ENCODE results near the gene ZNF410. TPM values are rescaled to one million over a fixed set of nuclear protein-coding genes. Genes with fewer than 3 reads are reported as not detected.

The ZNF410 gene
- total and polyA plus RNA-seq, 2 donors (not counting 3 experiments of a cell fraction or from before 2014, with no cell fraction given) = 21.8 to 45.0 TPM

- intact Hi-C loops (cut with micrococcal nuclease) (loop anchor here (5.0 kb wide), 1 partner anchor 84 kb away; no protein-coding TSS in a partner anchor), dilution Hi-C loops (cut with MboI; ENCODE audit: extremely low pct_ligation_motif_present, low sequenced_read_pairs) (no loop called here)
- no peak for DNase-seq (ENCODE audit: low read depth, low spot score)
- no peak overlapping the region for H3K4me2 ChIP-seq (ENCODE audit: insufficient read depth, low read length)
- no peak overlapping the region for H3K9ac ChIP-seq (replicated peaks; ENCODE audit: extremely low read depth, insufficient read depth, low read length)
- H4K20me1 ChIP-seq (replicated peaks; ENCODE audit: control insufficient read depth, extremely low read depth, insufficient read depth, low read length) = no peaks in the 10 kb centered on the region
- no peak for TF ChIP-seq MAX (IDR thresholded peaks at IDR 0.05; ENCODE audit: insufficient read depth, insufficient read length)
- no peak for TF ChIP-seq GATA2 (IDR thresholded peaks at IDR 0.05; ENCODE audit: insufficient read depth, insufficient read length, low read depth, low read length)
- TF ChIP-seq CTCF (IDR thresholded peaks at IDR 0.05; ENCODE audit: extremely low read depth in 1 of 2, insufficient read depth in 1 of 2, low read depth in 1 of 2, low read length in 2 of 2) = no peak
- no peak for TF ChIP-seq EZH2 (IDR thresholded peaks at IDR 0.05; ENCODE audit: borderline replicate concordance, low read depth, low read length, severe bottlenecking)
- no peak for TF ChIP-seq JUN (IDR thresholded peaks at IDR 0.05; ENCODE audit: borderline replicate concordance, insufficient read depth, insufficient read length, low read depth)
- TF ChIP-seq POLR2A (IDR thresholded peaks at IDR 0.05; ENCODE audit: low read depth, low read length) = no peak
- no peak for TF ChIP-seq POLR2AphosphoS5 (IDR thresholded peaks at IDR 0.05; ENCODE audit: insufficient read depth, low read depth, low read length)
- TF ChIP-seq MYC (IDR thresholded peaks at IDR 0.05; ENCODE audit: low read depth, low read length) = no peak
- TF ChIP-seq FOS (IDR thresholded peaks at IDR 0.05; ENCODE audit: borderline replicate concordance, insufficient read depth, low read length) = no peak
- H3K36me3 ChIP-seq (ENCODE audit: control insufficient read depth in 2 of 2, extremely low read depth in 1 of 2, insufficient read depth in 2 of 2, low read length in 2 of 2) = peaks cover 6 to 19% of the 10 kb centered on the region in 2 experiments
- H3K9me3 ChIP-seq (replicated peaks; ENCODE audit: control insufficient read depth, insufficient read depth, low read length) = no peaks in the 10 kb centered on the region
- H3K4me3 ChIP-seq (replicated peaks in 1 of 3; ENCODE audit: insufficient read depth in 1 of 3, low read depth in 1 of 3, low read length in 3 of 3) = no peak overlapping the region
- no TSS peak for BruUV-seq (replicated peaks)
- ChIA-PET CTCF (no interaction called here), POLR2A (no interaction called here)
- H3K79me2 ChIP-seq (ENCODE audit: control insufficient read depth, insufficient read depth, low read length) = no peaks in the 10 kb centered on the region
- no peak overlapping the region for H2AFZ ChIP-seq (ENCODE audit: low read depth, low read length)
- no peak overlapping the region for H3K27ac ChIP-seq (ENCODE audit: insufficient read depth, low read depth, low read length)
- H3K9me1 ChIP-seq (replicated peaks; ENCODE audit: control insufficient read depth, extremely low read depth, insufficient read depth, low read length) = no peaks in the 10 kb centered on the region
- peaks cover 5% of the 10 kb centered on the region for H3K4me1 ChIP-seq (ENCODE audit: control insufficient read depth, extremely low read depth, insufficient read depth, low read length)
- FAIRE-seq = no peak
- no peaks in the 10 kb centered on the region for H3K27me3 ChIP-seq (ENCODE audit: control insufficient read depth in 2 of 2, insufficient read depth in 2 of 2, low read length in 2 of 2)
These were observed 67.1 kb downstream of the ZNF410 start for GRCh38 chr14:73953731-73954130.

All from endothelial cell of umbilical vein (primary cell).